HG03439 (cell line): ENCODE data around the gene MATN4.

ENCODE experiments used
- ATAC-seq: cut with Tn5 transposase; IDR thresholded peaks from one replicate; pipeline ENCODE4 v1.9.1; 2021; ENCODE audit warnings: mild to moderate bottlenecking, moderate library complexity; ENCODE audit not compliant: unreplicated experiment

MATN4 gene

GRCh38 chr20:45293041-45294002 is 14.8 kb downstream of the MATN4 start:
- no peak for ATAC-seq

DNA sequence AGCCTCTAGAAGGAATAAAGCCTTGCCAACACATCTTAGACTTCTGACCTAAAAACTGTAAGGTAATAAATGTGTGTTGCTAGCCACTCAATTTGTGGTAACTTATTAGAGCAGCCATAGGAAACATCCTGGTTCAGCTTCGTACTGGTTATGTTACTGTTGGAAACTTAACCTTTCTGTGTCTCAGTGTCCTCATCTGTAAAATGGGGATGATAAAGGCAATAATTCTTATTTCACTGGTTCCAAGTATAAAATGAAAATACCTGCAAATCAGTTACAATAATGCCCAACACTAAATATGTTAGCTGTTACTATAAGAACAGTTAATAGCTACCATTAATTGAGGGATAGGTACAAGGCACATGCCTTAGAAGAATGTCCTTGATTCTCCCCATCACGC is 15.8 kb downstream of the MATN4 start:
- no peak for ATAC-seq

GRCh38 chr20:45291526-45291925 is 16.6 kb downstream of the MATN4 start:
- no peak for ATAC-seq

- ATAC-seq = no peak
These were observed 17.3 kb downstream of the MATN4 start for GRCh38 chr20:45290677-45291355.

DNA sequence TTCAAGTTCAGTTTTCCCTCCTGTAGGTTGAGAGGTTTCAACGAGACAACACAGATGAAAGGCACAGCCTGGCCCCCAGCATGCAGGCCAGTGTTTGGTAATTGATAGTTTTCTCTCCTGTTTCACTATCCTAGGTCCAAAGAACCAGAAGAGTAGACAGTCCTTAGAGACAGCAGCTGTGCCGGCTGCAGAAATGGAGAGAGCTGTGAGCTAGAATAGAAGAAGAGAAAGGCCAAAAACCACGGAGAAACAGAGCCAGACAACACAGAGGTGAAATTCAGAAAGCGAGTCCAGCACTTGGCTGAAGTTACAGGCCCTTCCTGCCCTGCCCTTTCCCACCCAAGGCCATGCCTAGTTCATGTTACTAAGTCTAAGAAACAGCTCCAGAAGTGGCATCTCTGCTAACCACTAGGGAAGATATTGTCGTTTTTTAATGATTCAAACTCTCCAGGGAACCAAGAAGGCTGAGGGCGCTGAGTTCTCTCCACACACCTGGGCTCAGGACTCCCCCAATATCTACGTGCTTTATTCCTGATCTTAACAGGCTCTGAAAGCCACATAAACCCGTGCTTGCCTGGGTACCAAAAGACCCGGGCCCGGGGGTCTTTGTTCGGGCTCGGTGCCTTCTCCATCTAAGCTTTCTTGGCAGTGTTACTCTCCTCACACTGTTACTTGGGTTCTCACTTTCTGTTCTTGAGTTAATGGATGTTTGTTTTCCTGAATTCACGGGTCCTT is 18.0 kb downstream of the MATN4 start:
- ATAC-seq = no peak

DNA sequence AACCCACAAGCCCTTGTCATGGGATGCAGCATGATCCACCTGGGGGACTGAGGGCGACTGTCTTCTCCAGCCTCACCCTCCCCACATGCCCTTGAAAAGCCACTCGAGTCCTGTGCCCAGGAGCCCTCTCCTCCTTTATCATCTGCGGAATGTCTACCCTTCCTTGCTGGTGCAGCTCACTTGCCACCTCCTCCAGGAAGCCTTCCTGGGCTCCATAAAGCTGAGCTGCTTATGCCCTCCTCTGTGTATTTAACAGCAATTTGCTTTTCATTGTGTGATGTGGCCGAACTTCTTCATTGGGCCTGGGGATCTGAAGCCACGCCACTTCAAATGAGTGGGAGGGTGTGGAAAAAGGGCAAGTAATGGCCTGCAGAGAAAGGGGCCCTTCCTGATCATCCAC is 19.2 kb downstream of the MATN4 start:
- ATAC-seq = no peak

DNA sequence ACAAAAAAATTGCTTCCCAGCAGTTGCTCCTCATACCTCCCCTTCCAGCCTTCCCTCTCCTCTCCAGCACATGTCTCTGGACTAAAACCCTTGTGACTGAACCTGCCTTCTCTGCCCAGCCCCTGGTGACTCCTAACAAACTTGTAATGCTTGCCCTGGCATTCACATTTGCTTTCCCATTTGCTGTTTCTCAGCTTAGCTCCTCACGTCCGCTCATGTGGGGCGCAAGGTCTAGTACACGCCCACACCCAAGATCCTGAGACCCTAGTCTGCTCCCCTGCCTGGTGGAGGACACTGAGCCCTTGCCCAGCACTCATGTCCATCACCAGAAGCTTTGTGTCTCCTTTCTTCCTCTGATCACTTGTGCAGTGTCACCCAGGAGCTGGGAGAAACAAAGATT is 19.7 kb downstream of the MATN4 start:
- ATAC-seq = no peak

DNA sequence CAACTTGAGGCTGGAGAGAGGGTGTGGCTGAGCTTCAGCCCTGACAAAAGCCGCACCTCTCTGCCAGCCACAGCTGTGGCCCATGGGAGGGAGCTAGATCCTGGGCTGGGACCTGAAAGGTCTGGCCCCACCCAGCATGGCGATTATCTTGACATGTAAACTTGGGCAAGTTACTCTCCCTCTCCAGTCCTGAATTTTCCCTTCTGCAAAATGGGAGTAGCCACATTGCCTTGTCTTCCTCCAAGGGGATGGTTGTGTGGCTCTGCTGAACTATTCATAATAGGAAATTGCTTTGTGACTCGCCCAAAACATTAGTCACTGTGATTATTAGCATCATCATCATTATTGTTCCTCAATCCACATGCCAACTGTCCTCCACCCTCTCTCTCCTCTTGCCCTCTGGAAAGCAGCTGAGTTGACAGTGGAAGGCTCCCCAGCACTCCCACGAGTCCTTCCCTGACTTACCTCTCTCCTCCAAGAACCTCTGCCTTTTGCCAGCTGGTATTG is 24.5 kb downstream of the MATN4 start:
- ATAC-seq = no peak

DNA sequence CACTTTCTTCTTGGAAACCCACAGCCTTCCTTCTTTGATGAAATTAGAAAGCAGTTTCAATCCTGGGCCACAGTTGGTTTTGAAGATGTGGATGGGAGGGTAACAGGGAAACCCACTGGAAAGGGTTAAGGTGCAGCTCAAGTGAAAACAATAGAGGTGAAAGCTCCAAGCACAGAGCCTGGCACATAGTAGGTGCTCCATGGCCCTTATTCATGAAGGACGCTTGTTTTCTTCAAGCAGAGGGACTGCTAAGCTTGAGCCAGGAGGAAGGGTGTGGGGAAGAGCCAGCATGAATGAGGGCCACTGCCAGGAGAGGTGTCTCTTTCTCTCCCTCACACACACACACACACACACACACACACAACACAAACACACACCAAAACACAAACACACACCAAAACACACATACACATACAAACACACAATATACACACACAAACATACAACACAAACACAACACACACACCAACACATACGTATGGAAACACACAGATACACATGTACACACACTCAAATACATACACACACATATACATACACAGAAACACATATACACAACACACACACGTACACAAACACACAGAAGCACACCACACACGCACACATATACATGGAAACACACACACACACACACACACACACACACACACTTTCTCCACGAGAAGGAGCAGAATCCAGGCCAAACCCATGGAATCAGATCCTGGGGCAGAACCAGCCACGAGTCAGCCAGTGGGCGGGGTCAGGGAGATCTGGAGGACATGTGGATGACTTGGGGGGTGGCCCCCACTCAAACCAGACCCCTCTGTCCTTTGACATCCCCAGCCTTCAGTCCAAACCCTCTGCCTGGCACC is 25.2 kb downstream of the MATN4 start:
- no peak for ATAC-seq

GRCh38 chr20:45279992-45280391 is 28.1 kb downstream of the MATN4 start:
- no peak for ATAC-seq

GRCh38 chr20:45275338-45275737 is 32.8 kb downstream of the MATN4 start:
- no peak for ATAC-seq

GRCh38 chr20:45269754-45270270 is 38.3 kb downstream of the MATN4 start:
- ATAC-seq = no peak

DNA sequence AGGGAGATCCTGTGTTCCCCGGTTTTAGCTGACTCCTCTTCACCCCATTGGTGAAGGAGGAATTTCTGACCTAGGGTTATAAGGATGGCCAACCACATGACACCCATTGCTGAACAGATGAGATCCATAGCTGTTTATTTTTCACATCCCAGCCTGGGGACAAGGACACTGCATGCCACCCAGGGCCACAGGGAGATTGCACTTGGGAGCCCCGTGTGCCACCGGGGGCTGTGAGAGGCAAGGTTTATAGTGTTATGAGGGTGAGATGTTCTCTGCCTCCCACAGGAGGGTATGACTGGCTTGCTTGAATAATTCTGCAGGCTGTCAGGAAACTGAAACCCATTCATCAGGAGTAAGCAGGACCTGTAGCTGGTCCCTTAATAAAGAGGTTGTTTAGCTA is 39.0 kb downstream of the MATN4 start:
- ATAC-seq = no peak

GRCh38 chr20:45268531-45268930 is 39.6 kb downstream of the MATN4 start:
- ATAC-seq = no peak

- no peak for ATAC-seq
These were observed 41.1 kb downstream of the MATN4 start for GRCh38 chr20:45266977-45267376.

- ATAC-seq = no peak
These were observed 44.4 kb downstream of the MATN4 start for GRCh38 chr20:45263556-45264266.

DNA sequence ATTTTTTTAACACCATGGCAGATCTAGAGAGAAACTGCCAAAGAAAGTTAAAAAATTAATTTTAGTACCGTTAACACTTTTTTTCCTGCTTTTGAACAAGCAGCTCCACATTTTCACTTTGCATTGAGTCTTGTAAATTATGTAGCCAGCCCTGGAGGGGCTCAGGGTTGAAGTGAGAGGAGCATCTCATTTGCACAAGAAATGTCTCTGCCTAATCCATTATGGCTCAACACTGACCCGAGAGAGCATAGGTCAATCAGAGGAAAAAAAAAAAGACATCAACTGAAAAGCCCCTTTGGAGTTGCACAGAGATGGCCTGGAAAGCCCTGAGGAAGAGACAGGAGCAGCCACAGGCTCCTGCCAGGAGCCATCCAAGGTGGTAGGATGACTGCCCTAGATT is 49.4 kb downstream of the MATN4 start:
- no peak for ATAC-seq

DNA sequence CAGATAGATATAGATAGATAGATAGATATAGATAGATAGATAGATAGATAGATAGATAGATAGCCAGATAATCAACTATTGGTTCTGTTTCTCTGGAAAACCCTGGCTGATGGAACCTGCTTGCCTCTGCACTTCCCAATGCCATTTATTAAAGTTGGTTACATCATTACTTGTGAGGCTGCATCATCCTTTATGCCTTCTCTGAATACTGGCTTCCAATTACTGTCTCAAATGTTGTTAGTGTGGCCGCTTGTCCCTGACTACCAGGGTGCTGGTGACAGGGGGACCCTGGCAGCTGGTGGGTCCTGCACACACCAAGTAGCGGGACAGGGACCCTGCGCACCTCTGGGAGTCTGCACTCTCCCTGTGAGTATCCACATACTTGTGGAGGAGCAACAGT is 49.8 kb downstream of the MATN4 start:
- ATAC-seq = no peak

GRCh38 chr20:45257711-45258110 is 50.4 kb downstream of the MATN4 start:
- no peak for ATAC-seq

- no peak for ATAC-seq
These were observed 50.9 kb downstream of the MATN4 start for GRCh38 chr20:45257161-45257560.
